ENCODE measurements around the gene UBE4A.

DNA sequence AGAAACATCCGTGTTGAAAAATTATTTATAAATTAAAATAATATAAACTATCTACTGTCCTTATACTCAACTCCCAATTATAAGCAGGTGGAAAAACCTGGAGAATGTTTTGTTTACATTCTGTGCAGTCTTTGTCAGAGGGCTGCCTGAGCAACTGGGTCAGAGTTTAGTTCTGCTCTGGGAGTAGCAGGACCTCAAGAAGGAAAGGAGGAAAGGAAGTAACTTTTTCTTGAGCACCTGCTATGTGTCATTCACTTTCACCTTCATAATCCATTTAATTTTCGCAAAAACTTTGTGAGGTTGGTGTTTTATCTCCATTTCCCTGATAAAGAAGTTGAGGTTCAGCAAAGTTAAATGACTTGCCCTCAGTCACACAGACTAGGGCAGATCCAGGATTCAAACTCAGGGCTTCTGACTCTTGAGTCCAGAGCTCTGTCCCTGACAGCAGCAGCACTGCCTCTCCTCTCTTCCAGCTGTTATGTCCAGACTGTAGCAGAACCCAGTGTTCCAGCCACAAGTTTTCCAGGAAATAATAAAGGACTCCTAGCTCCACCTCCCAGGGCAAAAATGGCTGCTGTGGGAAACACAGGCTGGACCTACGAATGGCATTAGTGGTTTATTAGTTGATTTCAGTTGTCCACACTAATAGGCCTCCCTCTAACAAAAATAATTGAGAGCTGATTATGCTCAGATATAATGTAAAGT is 48.5 kb upstream of the UBE4A start:
- no peak for TF ChIP-seq EZH2 (IDR thresholded peaks at IDR 0.05; ENCODE audit: borderline replicate concordance, low read depth, low read length, severe bottlenecking)
- TF ChIP-seq, protein P1, sequence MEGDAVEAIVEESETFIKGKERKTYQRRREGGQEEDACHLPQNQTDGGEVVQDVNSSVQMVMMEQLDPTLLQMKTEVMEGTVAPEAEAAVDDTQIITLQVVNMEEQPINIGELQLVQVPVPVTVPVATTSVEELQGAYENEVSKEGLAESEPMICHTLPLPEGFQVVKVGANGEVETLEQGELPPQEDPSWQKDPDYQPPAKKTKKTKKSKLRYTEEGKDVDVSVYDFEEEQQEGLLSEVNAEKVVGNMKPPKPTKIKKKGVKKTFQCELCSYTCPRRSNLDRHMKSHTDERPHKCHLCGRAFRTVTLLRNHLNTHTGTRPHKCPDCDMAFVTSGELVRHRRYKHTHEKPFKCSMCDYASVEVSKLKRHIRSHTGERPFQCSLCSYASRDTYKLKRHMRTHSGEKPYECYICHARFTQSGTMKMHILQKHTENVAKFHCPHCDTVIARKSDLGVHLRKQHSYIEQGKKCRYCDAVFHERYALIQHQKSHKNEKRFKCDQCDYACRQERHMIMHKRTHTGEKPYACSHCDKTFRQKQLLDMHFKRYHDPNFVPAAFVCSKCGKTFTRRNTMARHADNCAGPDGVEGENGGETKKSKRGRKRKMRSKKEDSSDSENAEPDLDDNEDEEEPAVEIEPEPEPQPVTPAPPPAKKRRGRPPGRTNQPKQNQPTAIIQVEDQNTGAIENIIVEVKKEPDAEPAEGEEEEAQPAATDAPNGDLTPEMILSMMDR (IDR thresholded peaks at IDR 0.05; ENCODE audit: borderline replicate concordance, extremely low read depth, low read length, poor library complexity, severe bottlenecking), result no peak

Measured in DND-41 (cell line).